Osteocyte (in vitro differentiated cells): Measurements from ENCODE around the gene VSNL1. TPM values are rescaled to one million over a fixed set of nuclear protein-coding genes. Genes with fewer than 3 reads are reported as not detected.

Experiments used
- DNase-seq: peaks from one replicate; pipeline ENCODE4 v3.0.0; 2021; ENCODE audit warnings: mixed read lengths; ENCODE audit not compliant: unreplicated experiment; ENCODE audit errors: extremely low spot score
- H3K27ac Mint-ChIP-seq: one replicate; pipeline ENCODE4 v1.8.0; 2021; ENCODE audit warnings: mild to moderate bottlenecking, mixed read lengths; ENCODE audit not compliant: unreplicated experiment
- H3K27me3 Mint-ChIP-seq: one replicate; pipeline ENCODE4 v1.8.0; 2021; ENCODE audit warnings: mixed read lengths; ENCODE audit not compliant: unreplicated experiment
- H3K36me3 Mint-ChIP-seq: one replicate; pipeline ENCODE4 v1.8.0; 2021; ENCODE audit warnings: mixed read lengths; ENCODE audit not compliant: unreplicated experiment
- H3K4me1 Mint-ChIP-seq: one replicate; pipeline ENCODE4 v1.8.0; 2021; ENCODE audit warnings: mixed read lengths; ENCODE audit not compliant: unreplicated experiment
- H3K4me3 Mint-ChIP-seq: one replicate; pipeline ENCODE4 v1.8.0; 2021; ENCODE audit warnings: mild to moderate bottlenecking, moderate library complexity, mixed read lengths; ENCODE audit not compliant: unreplicated experiment
- H3K9me3 Mint-ChIP-seq: one replicate; pipeline ENCODE4 v1.8.0; 2021; ENCODE audit warnings: mixed read lengths; ENCODE audit not compliant: unreplicated experiment
- CTCF ChIP-seq: fragments of 200-600 bp; sonication (generic); IDR thresholded peaks from 2 replicates; pipeline ENCODE4 v1.5.0; 2021; ENCODE audit warnings: antibody characterized with exemption, mild to moderate bottlenecking, moderate library complexity
- total RNA-seq: library from RNA; stranded (reverse); gene quantifications from 2 replicates; pipeline ENCODE4 v1.2.1, GENCODE V29; 2021

Gene VSNL1
- total RNA-seq, 1 donor from 2014 or later = not detected

- no peak for DNase-seq
These were observed 52.9 kb downstream of the VSNL1 start for GRCh38 chr2:17593445-17593840.

GRCh38 chr2:17593841-17594491, 53.5 kb downstream of the VSNL1 start:
- no peaks in the 10 kb centered on the region for H3K27me3 Mint-ChIP-seq
- H3K4me3 Mint-ChIP-seq = no peak overlapping the region
- H3K27ac Mint-ChIP-seq = no peak overlapping the region
- H3K4me1 Mint-ChIP-seq = no peaks in the 10 kb centered on the region
- TF ChIP-seq CTCF = no peak
- no peaks in the 10 kb centered on the region for H3K9me3 Mint-ChIP-seq
- no peaks in the 10 kb centered on the region for H3K36me3 Mint-ChIP-seq
- no peak for DNase-seq

More at GRCh38 chr2:17593445-17593840, 52.9 kb downstream of the VSNL1 start:
- H3K36me3 Mint-ChIP-seq = no peaks in the 10 kb centered on the region
- TF ChIP-seq CTCF = no peak
- no peaks in the 10 kb centered on the region for H3K9me3 Mint-ChIP-seq
- H3K27ac Mint-ChIP-seq = no peak overlapping the region
- H3K4me1 Mint-ChIP-seq = no peaks in the 10 kb centered on the region
- H3K27me3 Mint-ChIP-seq = no peaks in the 10 kb centered on the region
- no peak overlapping the region for H3K4me3 Mint-ChIP-seq

- H3K9me3 Mint-ChIP-seq = no peaks in the 10 kb centered on the region
- H3K36me3 Mint-ChIP-seq = no peaks in the 10 kb centered on the region
- H3K27ac Mint-ChIP-seq = no peak overlapping the region
- no peak overlapping the region for H3K4me3 Mint-ChIP-seq
- no peak for TF ChIP-seq CTCF
- no peak for DNase-seq
- H3K27me3 Mint-ChIP-seq = no peaks in the 10 kb centered on the region
- no peaks in the 10 kb centered on the region for H3K4me1 Mint-ChIP-seq
These were observed 54.3 kb downstream of the VSNL1 start for GRCh38 chr2:17594533-17595401.

- no peak for TF ChIP-seq CTCF
- Mint-ChIP-seq H3K4me1 (no peaks in the 10 kb centered on the region), H3K4me3 (no peak overlapping the region), H3K27ac (no peak overlapping the region), H3K9me3 (no peaks in the 10 kb centered on the region), H3K36me3 (no peaks in the 10 kb centered on the region), H3K27me3 (no peaks in the 10 kb centered on the region)
- DNase-seq = peak; percentile 2
These were observed 59.1 kb downstream of the VSNL1 start for GRCh38 chr2:17599617-17600016.

- H3K4me3 Mint-ChIP-seq = no peak overlapping the region
- no peaks in the 10 kb centered on the region for H3K9me3 Mint-ChIP-seq
- no peaks in the 10 kb centered on the region for H3K4me1 Mint-ChIP-seq
- DNase-seq = peak; percentile 1
- H3K27me3 Mint-ChIP-seq = no peaks in the 10 kb centered on the region
- TF ChIP-seq CTCF = no peak
- H3K27ac Mint-ChIP-seq = no peak overlapping the region
- no peaks in the 10 kb centered on the region for H3K36me3 Mint-ChIP-seq
These were observed 60.2 kb downstream of the VSNL1 start for GRCh38 chr2:17600556-17601204.
